ENCODE results near the gene PELI2.

DNA sequence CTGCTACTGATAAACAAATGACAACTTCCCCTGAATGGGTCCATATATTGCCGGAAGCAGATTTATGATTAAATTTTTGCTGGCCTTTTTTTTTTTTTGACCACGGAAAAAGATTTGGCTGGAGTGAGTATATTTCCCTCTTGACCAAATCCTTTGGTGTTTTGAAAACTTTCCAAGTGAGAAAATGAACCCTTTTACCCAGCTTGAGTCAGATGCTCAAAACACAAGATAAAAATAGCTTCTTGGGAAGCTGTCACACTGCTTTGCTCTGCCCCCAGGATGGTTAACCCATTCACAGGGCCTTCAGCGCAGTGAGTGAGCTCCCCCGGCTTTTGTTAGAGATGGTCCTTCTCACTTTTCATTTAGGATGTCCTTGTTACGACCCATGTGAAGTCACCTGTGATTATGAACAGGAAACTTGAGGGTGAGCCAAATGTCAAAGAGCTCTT, 224.3 kb downstream of the PELI2 start:
- no peak for TF ChIP-seq CTCF (IDR thresholded peaks at IDR 0.05)
- no peak for TF ChIP-seq EZH2 (IDR thresholded peaks at IDR 0.05)

Measured in neural progenitor cell (in vitro differentiated cells).